Keratinocyte (primary cell): ENCODE results near the gene OR2V2. TPM values are rescaled to one million over a fixed set of nuclear protein-coding genes. Genes with fewer than 3 reads are reported as not detected.

Source experiments
- DNase-seq: peaks from one replicate; pipeline ENCODE4 v3.0.0-alpha.2; 2011; ENCODE audit warnings: low read depth, missing footprints, low spot score
- FAIRE-seq: peaks from 2 replicates; lab custom pipeline; 2011; peaks lifted over from hg19 to GRCh38; lab: Jason Lieb, UNC
- H2AFZ ChIP-seq: 2 replicates; pipeline ENCODE4 v1.6.0; 2012; ENCODE audit warnings: low read length, control low read depth, inconsistent platforms; ENCODE audit not compliant: control insufficient read depth
- H3K27ac ChIP-seq: 2 replicates; pipeline ENCODE4 v1.5.1; 2011; ENCODE audit warnings: low read length; ENCODE audit not compliant: control insufficient read depth, insufficient read depth
- H3K27me3 ChIP-seq: 3 replicates; pipeline ENCODE4 v1.6.0; 2011; ENCODE audit warnings: low read length; ENCODE audit not compliant: control insufficient read depth, insufficient read depth; ENCODE audit errors: extremely low read depth
- H3K36me3 ChIP-seq, 2 experiments: 2 replicates in 1 of 2; 3 replicates in 1 of 2; pipeline ENCODE4 v1.5.1; 2011; ENCODE audit warnings: low read length in 2 of 2, mild to moderate bottlenecking in 1 of 2; ENCODE audit not compliant: control insufficient read depth in 2 of 2, insufficient read depth in 2 of 2; ENCODE audit errors: extremely low read depth in 1 of 2
- H3K4me1 ChIP-seq: 3 replicates; pipeline ENCODE4 v1.5.1; 2011; ENCODE audit warnings: low read length; ENCODE audit not compliant: control insufficient read depth, insufficient read depth; ENCODE audit errors: extremely low read depth
- H3K4me2 ChIP-seq: 3 replicates; pipeline ENCODE4 v1.6.0; 2011; ENCODE audit warnings: low read depth, low read length; ENCODE audit not compliant: control insufficient read depth, insufficient read depth; ENCODE audit errors: extremely low read depth
- H3K4me3 ChIP-seq, 3 experiments: fragments of 200-600 bp in 1 of 3; sonication (generic) in 1 of 3; 2 replicates in 2 of 3; 3 replicates in 1 of 3; pipeline ENCODE4 v1.5.1; 2011 to 2016; ENCODE audit warnings: low read length in 3 of 3, mild to moderate bottlenecking in 3 of 3, control low read depth in 2 of 3, inconsistent platforms in 1 of 3, low read depth in 1 of 3, mixed read lengths in 1 of 3, mixed run types in 1 of 3, moderate library complexity in 1 of 3; ENCODE audit not compliant: control insufficient read depth in 2 of 3, insufficient read depth in 2 of 3; ENCODE audit errors: extremely low read depth in 1 of 3
- H3K79me2 ChIP-seq: 2 replicates; pipeline ENCODE4 v1.6.0; 2012; ENCODE audit warnings: low read length; ENCODE audit not compliant: control insufficient read depth, insufficient read depth
- H3K9ac ChIP-seq: 3 replicates; pipeline ENCODE4 v1.6.0; 2011; ENCODE audit warnings: low read length; ENCODE audit not compliant: control insufficient read depth, insufficient read depth; ENCODE audit errors: extremely low read depth
- H3K9me1 ChIP-seq: 3 replicates; pipeline ENCODE4 v1.6.0; 2011; ENCODE audit warnings: low read length; ENCODE audit not compliant: control insufficient read depth, insufficient read depth; ENCODE audit errors: extremely low read depth
- H3K9me3 ChIP-seq: 2 replicates; pipeline ENCODE4 v1.5.1; 2012; ENCODE audit warnings: low read depth, low read length; ENCODE audit not compliant: control insufficient read depth
- H4K20me1 ChIP-seq: 3 replicates; pipeline ENCODE4 v1.6.0; 2011; ENCODE audit warnings: low read length; ENCODE audit not compliant: control insufficient read depth, insufficient read depth; ENCODE audit errors: extremely low read depth
- CTCF ChIP-seq, 3 experiments: IDR thresholded peaks in 1 of 3; conservative IDR thresholded peaks in 1 of 3; optimal IDR thresholded peaks in 1 of 3; 2 replicates in 2 of 3; 3 replicates in 1 of 3; pipeline versions ENCODE3 to v1.5.1; 2011; ENCODE audit warnings: low read length in 3 of 3, mild to moderate bottlenecking in 3 of 3, moderate library complexity in 2 of 3, control low read depth in 1 of 3, inconsistent platforms in 1 of 3; ENCODE audit not compliant: insufficient read depth in 2 of 3; ENCODE audit errors: extremely low read depth in 1 of 3
- EZH2 ChIP-seq: IDR thresholded peaks from one replicate; pipeline ENCODE4 v1.6.1; 2012; ENCODE audit warnings: inconsistent platforms, mild to moderate bottlenecking, low read length, moderate library complexity
- dilution Hi-C: fragments of 300-500 bp; cut with MboI; formaldehyde crosslinking; loops from one replicate; pipeline ENCODE4 v1.7.0; 2020; ENCODE audit warnings: low sequenced_read_pairs; ENCODE audit not compliant: extremely low pct_ligation_motif_present
- polyA plus RNA-seq, 5 experiments: library from polyadenylated mRNA; depleted of rRNA in 3 of 5; stranded (reverse) in 3 of 5; stranded (forward) in 1 of 5; unstranded in 1 of 5; fragments of >200 nt; gene quantifications; 1 replicate in 1 of 5; 2 replicates in 3 of 5; 3 replicates in 1 of 5; pipeline versions ENCODE4 v1.2.1 to v1.2.3, GENCODE V29; 2011 to 2012; ENCODE audit warnings: missing spikeins in 2 of 5, low read depth in 1 of 5, low replicate concordance in 1 of 5

OR2V2 gene
- polyA plus RNA-seq, 1 donor (not counting 4 experiments of a cell fraction or from before 2014, with no cell fraction given): not detected

GRCh38 chr5:181170237-181170825 is 22.9 kb downstream of the OR2V2 start:
- dilution Hi-C loops: no loop called here
- Histone ChIP-seq H3K27me3 (no peaks in the 10 kb centered on the region), H3K4me1 (peaks cover 8% of the 10 kb centered on the region), H2AFZ (peak overlapping the region; percentile 87), H3K4me3 (peak overlapping the region; percentile 37 to 62 (median 48)), H3K36me3 (no peaks in the 10 kb centered on the region), H3K9ac (no peak overlapping the region), H3K4me2 (peak overlapping the region; percentile 81), H3K9me3 (no peaks in the 10 kb centered on the region), H3K79me2 (no peaks in the 10 kb centered on the region), H3K9me1 (no peaks in the 10 kb centered on the region), H4K20me1 (no peaks in the 10 kb centered on the region), H3K27ac (no peak overlapping the region)
- no peak for TF ChIP-seq CTCF (optimal IDR thresholded peaks at IDR 0.05 in 1 of 3, IDR thresholded peaks at IDR 0.05 in 1 of 3, conservative IDR thresholded peaks at IDR 0.05 in 1 of 3; ENCODE audit: extremely low read depth in 1 of 3, insufficient read depth in 2 of 3, low read length in 3 of 3)
- no peak for TF ChIP-seq EZH2
- no peak for DNase-seq
- FAIRE-seq: no peak

- H3K4me2 ChIP-seq: no peak overlapping the region
- H3K79me2 ChIP-seq: no peaks in the 10 kb centered on the region
- FAIRE-seq (no peak), DNase-seq (no peak)
- peaks cover 8% of the 10 kb centered on the region for H3K4me1 ChIP-seq
- no peak overlapping the region for H3K9ac ChIP-seq
- H3K27me3 ChIP-seq: no peaks in the 10 kb centered on the region
- H3K36me3 ChIP-seq: no peaks in the 10 kb centered on the region
- dilution Hi-C loops: no loop called here
- no peaks in the 10 kb centered on the region for H4K20me1 ChIP-seq
- H2AFZ ChIP-seq: no peak overlapping the region
- no peaks in the 10 kb centered on the region for H3K9me1 ChIP-seq
- no peaks in the 10 kb centered on the region for H3K9me3 ChIP-seq
- H3K4me3 ChIP-seq: no peak overlapping the region
- no peak overlapping the region for H3K27ac ChIP-seq
- no peak for TF ChIP-seq CTCF (optimal IDR thresholded peaks at IDR 0.05 in 1 of 3, IDR thresholded peaks at IDR 0.05 in 1 of 3, conservative IDR thresholded peaks at IDR 0.05 in 1 of 3; ENCODE audit: extremely low read depth in 1 of 3, insufficient read depth in 2 of 3, low read length in 3 of 3)
- no peak for TF ChIP-seq EZH2
Measured at GRCh38 chr5:181170996-181171395, 23.6 kb downstream of the OR2V2 start.
